ENCODE measurements around the gene MIOX.

The MIOX gene

GRCh38 chr22:50456026-50456425 is 30.6 kb upstream of the MIOX start:
- no peak for DNase-seq

GRCh38 chr22:50456466-50457234 is 30.0 kb upstream of the MIOX start:
- DNase-seq, result no peak

GRCh38 chr22:50459016-50459415 is 27.6 kb upstream of the MIOX start:
- no peak for DNase-seq

GRCh38 chr22:50459496-50460140 is 27.0 kb upstream of the MIOX start:
- no peak for DNase-seq

- no peak for DNase-seq
Measured at GRCh38 chr22:50460938-50461337, 25.7 kb upstream of the MIOX start.

GRCh38 chr22:50461536-50461935 is 25.1 kb upstream of the MIOX start:
- no peak for DNase-seq

GRCh38 chr22:50461979-50462540 is 24.6 kb upstream of the MIOX start:
- DNase-seq, result no peak

- DNase-seq, result no peak
Measured at GRCh38 chr22:50463188-50463900, 23.3 kb upstream of the MIOX start.

GRCh38 chr22:50464451-50464850 is 22.2 kb upstream of the MIOX start:
- no peak for DNase-seq

- DNase-seq, result no peak
Measured at GRCh38 chr22:50465066-50465930, 21.4 kb upstream of the MIOX start.

- no peak for DNase-seq
Measured at GRCh38 chr22:50467341-50467740, 19.3 kb upstream of the MIOX start.

- no peak for DNase-seq
Measured at GRCh38 chr22:50467773-50468440, 18.8 kb upstream of the MIOX start.

- DNase-seq, result no peak
Measured at GRCh38 chr22:50468626-50469025, 18.0 kb upstream of the MIOX start.

GRCh38 chr22:50469377-50470305 is 17.0 kb upstream of the MIOX start:
- DNase-seq, result no peak

- no peak for DNase-seq
Measured at GRCh38 chr22:50470491-50470890, 16.2 kb upstream of the MIOX start.

GRCh38 chr22:50471197-50471847 is 15.3 kb upstream of the MIOX start:
- DNase-seq, result no peak

- DNase-seq, result no peak
Measured at GRCh38 chr22:50471962-50472361, 14.7 kb upstream of the MIOX start.

- DNase-seq, result peak in 1 of 2 experiments; percentile 22
Measured at GRCh38 chr22:50473088-50473487, 13.6 kb upstream of the MIOX start.

GRCh38 chr22:50473855-50474671 is 12.6 kb upstream of the MIOX start:
- peak in 1 of 2 experiments; percentile 41 for DNase-seq

Measured in SHP77 (cell line).